ENCODE measurements around the gene TLE4.
"Not testable (repeated sequence)": the region's sequence is repeated elsewhere in the genome, so short reads cannot be mapped to it uniquely, and the experiment has no call there.

- not testable (repeated sequence) for TF ChIP-seq EP300 (IDR thresholded peaks at IDR 0.05); POLR2A (IDR thresholded peaks at IDR 0.05; ENCODE audit: low read length); NPAS2 (CRISPR knock-in tag; IDR thresholded peaks at IDR 0.05; ENCODE audit: borderline replicate concordance); PBX3 (IDR thresholded peaks at IDR 0.05); FOSL2 (IDR thresholded peaks at IDR 0.05); FOSL2 (CRISPR knock-in tag; IDR thresholded peaks at IDR 0.05); CBX2 (IDR thresholded peaks at IDR 0.05; ENCODE audit: borderline replicate concordance, low read depth); RCOR1 (IDR thresholded peaks at IDR 0.05; ENCODE audit: low read depth, low read length); RFX5 (IDR thresholded peaks at IDR 0.05)
- TF ChIP-seq, protein P1, sequence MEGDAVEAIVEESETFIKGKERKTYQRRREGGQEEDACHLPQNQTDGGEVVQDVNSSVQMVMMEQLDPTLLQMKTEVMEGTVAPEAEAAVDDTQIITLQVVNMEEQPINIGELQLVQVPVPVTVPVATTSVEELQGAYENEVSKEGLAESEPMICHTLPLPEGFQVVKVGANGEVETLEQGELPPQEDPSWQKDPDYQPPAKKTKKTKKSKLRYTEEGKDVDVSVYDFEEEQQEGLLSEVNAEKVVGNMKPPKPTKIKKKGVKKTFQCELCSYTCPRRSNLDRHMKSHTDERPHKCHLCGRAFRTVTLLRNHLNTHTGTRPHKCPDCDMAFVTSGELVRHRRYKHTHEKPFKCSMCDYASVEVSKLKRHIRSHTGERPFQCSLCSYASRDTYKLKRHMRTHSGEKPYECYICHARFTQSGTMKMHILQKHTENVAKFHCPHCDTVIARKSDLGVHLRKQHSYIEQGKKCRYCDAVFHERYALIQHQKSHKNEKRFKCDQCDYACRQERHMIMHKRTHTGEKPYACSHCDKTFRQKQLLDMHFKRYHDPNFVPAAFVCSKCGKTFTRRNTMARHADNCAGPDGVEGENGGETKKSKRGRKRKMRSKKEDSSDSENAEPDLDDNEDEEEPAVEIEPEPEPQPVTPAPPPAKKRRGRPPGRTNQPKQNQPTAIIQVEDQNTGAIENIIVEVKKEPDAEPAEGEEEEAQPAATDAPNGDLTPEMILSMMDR (IDR thresholded peaks at IDR 0.05): not testable (repeated sequence)
These were observed 180.2 kb downstream of the TLE4 start for GRCh38 chr9:79751895-79752466.

Measured in A549 (cell line).